Panc1 (cell line): Measurements from ENCODE around the gene OTOG.

Experiments used
- CTCF ChIP-seq: fragments of 450-650 bp; IDR thresholded peaks from 2 replicates; pipeline ENCODE4 v1.5.1; 2017; ENCODE audit warnings: mild to moderate bottlenecking
- POLR2AphosphoS5 ChIP-seq: IDR thresholded peaks from 2 replicates; pipeline ENCODE4 v1.6.1; 2012; ENCODE audit warnings: mild to moderate bottlenecking, low read depth, low read length, moderate library complexity
- REST ChIP-seq, 2 experiments: IDR thresholded peaks; 2 replicates each; pipeline ENCODE4 v1.6.1; 2011 to 2012; ENCODE audit warnings: low read depth in 2 of 2, control low read depth in 1 of 2, low read length in 1 of 2, mild to moderate bottlenecking in 1 of 2, moderate library complexity in 1 of 2; ENCODE audit not compliant: insufficient read depth in 1 of 2
- TCF7L2 ChIP-seq: IDR thresholded peaks from 2 replicates; pipeline ENCODE4 v1.6.1; 2011; ENCODE audit warnings: mild to moderate bottlenecking, low read depth, low read length, inconsistent platforms

- TF ChIP-seq CTCF (no peak; the same call in 1 of the 2 replicates), TCF7L2 (no peak), REST (IDR thresholded peaks at IDR 0.05; ENCODE audit: insufficient read depth in 1 of 2, low read depth in 2 of 2, low read length in 1 of 2) (no peak), POLR2AphosphoS5 (no peak)
These were observed 1.4 kb downstream of the OTOG start for GRCh38 chr11:17548444-17548843.
